Hepatocyte (in vitro differentiated cells): Measurements from ENCODE around the gene NKAP. TPM values are rescaled to one million over a fixed set of nuclear protein-coding genes. Genes with fewer than 3 reads are reported as not detected.

Experiments
- DNase-seq: peaks from one replicate; pipeline ENCODE4 v3.0.0-alpha.2; 2016; ENCODE audit warnings: low spot score
- H2AFZ ChIP-seq: fragments of 200-600 bp; sonication (generic); 2 replicates; pipeline ENCODE4 v1.6.0; 2016; ENCODE audit warnings: antibody characterized with exemption, mild to moderate bottlenecking
- H3K27ac ChIP-seq: fragments of 200-600 bp; sonication (generic); 2 replicates; pipeline ENCODE4 v1.5.1; 2016; ENCODE audit warnings: mild to moderate bottlenecking
- H3K27me3 ChIP-seq: fragments of 200-600 bp; sonication (generic); 2 replicates; pipeline ENCODE4 v1.6.1; 2016
- H3K36me3 ChIP-seq: fragments of 200-600 bp; sonication (generic); replicated peaks from 2 replicates; pipeline ENCODE4 v1.5.1; 2016; ENCODE audit warnings: low read depth; ENCODE audit not compliant: insufficient read depth
- H3K4me1 ChIP-seq: fragments of 200-600 bp; sonication (generic); 2 replicates; pipeline ENCODE4 v1.5.1; 2016; ENCODE audit warnings: mild to moderate bottlenecking, moderate library complexity; ENCODE audit not compliant: insufficient read depth
- H3K4me2 ChIP-seq: fragments of 200-600 bp; sonication (generic); 2 replicates; pipeline ENCODE4 v1.6.0; 2016
- H3K4me3 ChIP-seq: fragments of 200-600 bp; sonication (generic); 2 replicates; pipeline ENCODE4 v1.5.1; 2016; ENCODE audit warnings: mild to moderate bottlenecking
- H3K79me2 ChIP-seq: fragments of 200-600 bp; sonication (generic); 2 replicates; pipeline ENCODE4 v1.6.0; 2017; ENCODE audit warnings: mild to moderate bottlenecking
- H3K9me2 ChIP-seq: fragments of 200-600 bp; sonication (generic); replicated peaks from 2 replicates; pipeline ENCODE4 v1.6.0; 2017; ENCODE audit warnings: mild to moderate bottlenecking; ENCODE audit not compliant: insufficient read depth
- H3K9me3 ChIP-seq: fragments of 200-600 bp; sonication (generic); 2 replicates; pipeline ENCODE4 v1.5.1; 2016; ENCODE audit warnings: low read depth, mild to moderate bottlenecking
- H4K20me1 ChIP-seq: fragments of 200-600 bp; sonication (generic); 2 replicates; pipeline ENCODE4 v1.6.0; 2016; ENCODE audit warnings: mild to moderate bottlenecking; ENCODE audit not compliant: insufficient read depth, poor library complexity, severe bottlenecking
- EZH2 ChIP-seq: fragments of 200-600 bp; sonication (generic); IDR thresholded peaks from 2 replicates; pipeline ENCODE4 v1.6.1; 2016; ENCODE audit warnings: antibody characterized with exemption, mild to moderate bottlenecking, borderline replicate concordance
- EZH2phosphoT487 ChIP-seq: fragments of 200-600 bp; sonication (generic); IDR thresholded peaks from one replicate; pipeline ENCODE4 v1.6.1; 2018; ENCODE audit warnings: antibody characterized with exemption, mild to moderate bottlenecking, low read depth, moderate library complexity; ENCODE audit not compliant: unreplicated experiment, severe bottlenecking
- WGBS: methylation state at CpG from one replicate; pipeline ENCODE4 v1.1.6; 2016; ENCODE audit warnings: low lambda C conversion rate; ENCODE audit errors: missing lambda C conversion rate; 5-methylcytosine and 5-hydroxymethylcytosine counted together
- polyA plus RNA-seq: library from polyadenylated mRNA; unstranded; fragments of >200 nt; fragmentation: Nextera tagmentation; extraction: Ambion mirVana; gene quantifications from 2 replicates; pipeline ENCODE4 v1.2.1, GENCODE V29; 2016
- total RNA-seq: library from RNA; depleted of rRNA; stranded (reverse); fragments of >200 nt; gene quantifications from 2 replicates; pipeline ENCODE4 v1.2.3, GENCODE V29; 2014
- TF ChIP-seq, protein P1 (sequence below): fragments of 200-600 bp; sonication (generic); IDR thresholded peaks from 2 replicates; pipeline ENCODE4 v1.5.1; 2016; ENCODE audit warnings: antibody characterized with exemption, mild to moderate bottlenecking; ENCODE audit not compliant: poor library complexity

NKAP gene
- total and polyA plus RNA-seq, 2 experiments from 2014 or later, result 4.3 to 7.1 TPM

DNA sequence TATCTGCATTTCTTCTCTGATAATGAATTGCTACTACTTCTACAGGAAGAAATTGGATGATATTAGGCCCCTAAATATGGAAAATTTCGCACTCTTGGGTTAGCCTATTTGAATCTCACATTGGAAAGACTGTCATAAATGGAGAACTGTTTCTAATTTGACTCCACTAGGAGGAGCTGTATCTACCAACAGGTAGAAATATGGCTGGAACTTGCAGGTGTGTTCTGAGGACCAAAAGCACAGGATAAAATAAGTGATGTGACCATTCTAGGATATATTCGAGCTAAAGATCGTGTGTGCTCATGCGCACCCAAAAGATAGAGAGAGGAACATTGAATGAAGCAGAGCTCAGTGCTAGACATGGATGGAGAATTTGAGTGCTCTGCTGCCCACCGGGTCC, 4.8 kb upstream of the NKAP start:
- Histone ChIP-seq H3K4me1 (no peaks in the 10 kb centered on the region), H3K4me3 (no peak overlapping the region), H3K36me3 (no peaks in the 10 kb centered on the region), H3K79me2 (no peaks in the 10 kb centered on the region), H2AFZ (no peak overlapping the region), H4K20me1 (no peaks in the 10 kb centered on the region), H3K4me2 (no peak overlapping the region), H3K27me3 (no peaks in the 10 kb centered on the region), H3K9me3 (no peaks in the 10 kb centered on the region), H3K9me2 (no peaks in the 10 kb centered on the region), H3K27ac (no peak overlapping the region)
- DNase-seq, result no peak
- 81% methylated on average over 5 of the region's 5 CpGs for WGBS
- TF ChIP-seq EZH2, result no peak
- TF ChIP-seq, protein P1, sequence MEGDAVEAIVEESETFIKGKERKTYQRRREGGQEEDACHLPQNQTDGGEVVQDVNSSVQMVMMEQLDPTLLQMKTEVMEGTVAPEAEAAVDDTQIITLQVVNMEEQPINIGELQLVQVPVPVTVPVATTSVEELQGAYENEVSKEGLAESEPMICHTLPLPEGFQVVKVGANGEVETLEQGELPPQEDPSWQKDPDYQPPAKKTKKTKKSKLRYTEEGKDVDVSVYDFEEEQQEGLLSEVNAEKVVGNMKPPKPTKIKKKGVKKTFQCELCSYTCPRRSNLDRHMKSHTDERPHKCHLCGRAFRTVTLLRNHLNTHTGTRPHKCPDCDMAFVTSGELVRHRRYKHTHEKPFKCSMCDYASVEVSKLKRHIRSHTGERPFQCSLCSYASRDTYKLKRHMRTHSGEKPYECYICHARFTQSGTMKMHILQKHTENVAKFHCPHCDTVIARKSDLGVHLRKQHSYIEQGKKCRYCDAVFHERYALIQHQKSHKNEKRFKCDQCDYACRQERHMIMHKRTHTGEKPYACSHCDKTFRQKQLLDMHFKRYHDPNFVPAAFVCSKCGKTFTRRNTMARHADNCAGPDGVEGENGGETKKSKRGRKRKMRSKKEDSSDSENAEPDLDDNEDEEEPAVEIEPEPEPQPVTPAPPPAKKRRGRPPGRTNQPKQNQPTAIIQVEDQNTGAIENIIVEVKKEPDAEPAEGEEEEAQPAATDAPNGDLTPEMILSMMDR, result peak; percentile 4
- TF ChIP-seq EZH2phosphoT487, result no peak

DNA sequence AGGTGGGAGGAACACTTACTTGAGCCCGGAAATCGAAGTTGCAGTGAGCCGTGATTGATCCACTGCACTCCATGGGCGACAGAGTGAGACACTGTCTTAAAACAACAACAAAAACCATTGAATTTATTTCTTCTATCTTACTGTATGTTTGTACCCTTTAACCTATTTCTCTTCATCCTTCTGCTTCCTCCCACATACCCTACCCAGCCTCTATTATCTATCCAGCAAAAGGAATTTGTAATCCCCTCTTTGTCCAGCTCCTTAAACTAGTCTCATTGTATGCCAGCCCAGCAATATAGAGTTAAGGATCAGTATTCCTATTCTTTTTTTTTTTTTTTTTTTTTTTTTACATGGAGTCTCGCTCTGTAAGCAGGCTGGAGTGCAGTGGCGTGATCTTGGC, 1.9 kb upstream of the NKAP start:
- no peaks in the 10 kb centered on the region for H3K36me3 ChIP-seq
- H3K4me1 ChIP-seq, result no peaks in the 10 kb centered on the region
- no peak overlapping the region for H3K4me2 ChIP-seq
- H2AFZ ChIP-seq, result no peak overlapping the region
- H3K79me2 ChIP-seq, result peaks cover 17% of the 10 kb centered on the region
- no peak for TF ChIP-seq EZH2phosphoT487
- no peak for TF ChIP-seq EZH2
- TF ChIP-seq, protein P1, result no peak
- H3K27me3 ChIP-seq, result no peaks in the 10 kb centered on the region
- WGBS, result 66% methylated on average over 6 of the region's 6 CpGs
- H4K20me1 ChIP-seq, result no peaks in the 10 kb centered on the region
- no peak overlapping the region for H3K4me3 ChIP-seq
- H3K9me3 ChIP-seq, result no peaks in the 10 kb centered on the region
- H3K27ac ChIP-seq, result no peak overlapping the region
- H3K9me2 ChIP-seq, result no peaks in the 10 kb centered on the region
- DNase-seq, result no peak

DNA sequence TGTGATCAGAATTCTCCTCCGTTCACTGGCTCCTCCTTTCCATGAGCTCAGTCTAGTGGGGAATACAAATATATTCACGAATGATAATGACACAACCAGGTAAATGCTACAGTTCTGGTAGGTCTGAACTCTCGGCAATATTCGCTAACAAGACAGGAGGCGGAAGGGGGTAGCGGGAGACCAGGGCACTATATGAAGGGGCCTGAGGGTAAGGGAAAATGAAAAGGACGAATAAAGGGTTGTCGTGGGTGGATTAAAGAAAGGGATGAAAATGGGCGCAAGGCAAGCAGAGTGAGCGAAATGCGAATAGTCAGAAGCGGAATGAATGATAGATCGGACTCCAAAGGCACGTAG, 743 bp downstream of the NKAP start:
- H3K27ac ChIP-seq, result peak overlapping the region; percentile 92
- H3K9me2 ChIP-seq, result no peaks in the 10 kb centered on the region
- TF ChIP-seq EZH2, result no peak
- TF ChIP-seq, protein P1, result no peak
- no peak for TF ChIP-seq EZH2phosphoT487
- H4K20me1 ChIP-seq, result no peaks in the 10 kb centered on the region
- H3K27me3 ChIP-seq, result no peaks in the 10 kb centered on the region
- peak; percentile 10 for DNase-seq
- H3K4me1 ChIP-seq, result no peaks in the 10 kb centered on the region
- WGBS, result 33% methylated on average over 14 of the region's 14 CpGs
- H3K79me2 ChIP-seq, result peaks cover 17% of the 10 kb centered on the region
- H3K9me3 ChIP-seq, result no peaks in the 10 kb centered on the region
- H3K4me2 ChIP-seq, result peak overlapping the region; percentile 83
- H3K4me3 ChIP-seq, result peak overlapping the region; percentile 38
- H3K36me3 ChIP-seq, result no peaks in the 10 kb centered on the region
- H2AFZ ChIP-seq, result peak overlapping the region; percentile 55
